HG03159 (cell line): ENCODE data around the gene MASP1.

ENCODE experiments used
- ATAC-seq: cut with Tn5 transposase; IDR thresholded peaks from one replicate; pipeline ENCODE4 v1.9.1; 2021; ENCODE audit warnings: mild to moderate bottlenecking, moderate library complexity; ENCODE audit not compliant: unreplicated experiment

Gene MASP1

DNA sequence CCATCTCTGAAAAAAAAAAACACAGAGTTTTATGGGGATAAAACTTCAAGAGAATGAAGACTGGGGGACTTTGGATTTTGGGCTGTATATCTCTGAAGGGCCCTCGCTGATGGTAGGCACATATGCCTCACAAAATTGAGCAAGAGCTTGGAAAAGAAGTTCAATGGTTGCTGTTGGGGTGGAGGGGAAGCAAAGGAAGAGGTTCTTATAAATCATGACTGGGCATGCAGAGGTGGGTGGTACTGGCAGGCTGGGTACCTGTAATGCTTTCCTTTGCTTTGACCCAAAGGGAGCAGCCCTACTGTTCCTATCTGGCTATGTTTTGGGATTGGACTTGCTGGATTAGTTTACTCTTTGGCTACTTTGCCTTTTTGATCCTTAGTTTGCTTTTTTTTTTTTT, 100.3 kb downstream of the MASP1 start:
- no peak for ATAC-seq

GRCh38 chr3:187188931-187189330, 102.6 kb downstream of the MASP1 start:
- no peak for ATAC-seq

- ATAC-seq = no peak
Observed at GRCh38 chr3:187186801-187187421, 104.6 kb downstream of the MASP1 start.

- no peak for ATAC-seq
Observed at GRCh38 chr3:187186375-187186774, 105.2 kb downstream of the MASP1 start.

GRCh38 chr3:187185759-187186158, 105.8 kb downstream of the MASP1 start:
- ATAC-seq = no peak
